MM.1S (cell line): ENCODE measurements around the gene RPL7A.

Experiments
- EZH2 ChIP-seq: fragments of 300-600 bp; sonication (generic); optimal IDR thresholded peaks from 2 replicates; pipeline ENCODE3; 2017; ENCODE audit warnings: low read depth, mild to moderate bottlenecking, antibody characterized with exemption, low read length, mixed read lengths
- TF ChIP-seq, protein P1 (sequence below): fragments of 300-600 bp; sonication (generic); IDR thresholded peaks from 2 replicates; pipeline ENCODE4 v1.5.1; 2016; ENCODE audit warnings: antibody characterized with exemption, low read length, mixed read lengths

DNA sequence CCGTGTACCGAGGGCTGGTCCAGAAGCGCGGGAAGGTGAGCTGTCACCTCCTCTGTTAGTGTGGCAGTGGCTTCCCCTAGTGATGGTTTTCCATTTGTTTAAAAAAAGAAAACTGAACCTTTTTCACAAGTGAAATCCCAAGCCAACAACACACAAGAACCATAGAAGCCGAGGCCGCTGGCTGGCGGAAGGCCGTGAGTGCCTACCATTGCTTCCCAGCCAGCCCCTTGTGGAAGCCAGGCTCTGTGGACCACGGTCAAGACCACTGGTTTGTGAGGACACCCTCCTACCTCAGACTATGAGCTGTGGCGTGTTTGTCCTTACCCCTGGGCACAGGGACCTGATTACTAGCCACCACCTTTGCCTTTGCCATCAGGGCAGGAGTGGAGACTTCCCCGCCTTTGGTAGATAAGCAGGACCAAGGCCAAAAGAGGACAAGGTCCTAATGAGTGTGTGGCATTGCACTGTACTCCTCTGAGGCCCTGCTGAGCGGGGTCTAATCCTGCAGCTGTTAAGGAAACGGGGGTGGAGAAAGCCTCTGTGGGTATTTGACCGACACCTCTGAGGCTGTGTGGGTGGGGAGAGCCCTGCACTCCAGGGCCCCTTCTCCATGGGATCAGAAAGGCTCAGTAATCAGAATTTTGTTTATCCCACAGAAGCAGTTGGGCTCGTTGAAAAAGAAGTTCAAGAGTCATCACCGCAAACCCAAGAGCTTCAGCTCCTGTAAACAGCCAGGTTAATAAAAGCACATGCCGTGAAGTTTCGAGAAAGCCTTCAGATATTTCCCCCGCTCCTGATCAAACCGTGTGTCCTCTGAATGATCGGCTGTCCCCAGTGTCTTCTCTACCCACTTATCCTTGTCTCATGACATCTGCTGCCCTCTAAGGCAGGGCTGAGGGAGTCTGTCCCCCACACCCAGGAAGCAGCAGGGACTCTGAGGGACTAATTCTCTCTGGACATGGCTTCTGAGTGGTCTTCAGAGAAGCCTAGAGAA is 12.7 kb downstream of the RPL7A start:
- TF ChIP-seq, protein P1, sequence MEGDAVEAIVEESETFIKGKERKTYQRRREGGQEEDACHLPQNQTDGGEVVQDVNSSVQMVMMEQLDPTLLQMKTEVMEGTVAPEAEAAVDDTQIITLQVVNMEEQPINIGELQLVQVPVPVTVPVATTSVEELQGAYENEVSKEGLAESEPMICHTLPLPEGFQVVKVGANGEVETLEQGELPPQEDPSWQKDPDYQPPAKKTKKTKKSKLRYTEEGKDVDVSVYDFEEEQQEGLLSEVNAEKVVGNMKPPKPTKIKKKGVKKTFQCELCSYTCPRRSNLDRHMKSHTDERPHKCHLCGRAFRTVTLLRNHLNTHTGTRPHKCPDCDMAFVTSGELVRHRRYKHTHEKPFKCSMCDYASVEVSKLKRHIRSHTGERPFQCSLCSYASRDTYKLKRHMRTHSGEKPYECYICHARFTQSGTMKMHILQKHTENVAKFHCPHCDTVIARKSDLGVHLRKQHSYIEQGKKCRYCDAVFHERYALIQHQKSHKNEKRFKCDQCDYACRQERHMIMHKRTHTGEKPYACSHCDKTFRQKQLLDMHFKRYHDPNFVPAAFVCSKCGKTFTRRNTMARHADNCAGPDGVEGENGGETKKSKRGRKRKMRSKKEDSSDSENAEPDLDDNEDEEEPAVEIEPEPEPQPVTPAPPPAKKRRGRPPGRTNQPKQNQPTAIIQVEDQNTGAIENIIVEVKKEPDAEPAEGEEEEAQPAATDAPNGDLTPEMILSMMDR: no peak
- TF ChIP-seq EZH2: no peak
